ENCODE data around the gene IBA57.
A peak's percentile ranks its signal among the peaks of the same experiment; 100 is the strongest.

IBA57 gene

DNA sequence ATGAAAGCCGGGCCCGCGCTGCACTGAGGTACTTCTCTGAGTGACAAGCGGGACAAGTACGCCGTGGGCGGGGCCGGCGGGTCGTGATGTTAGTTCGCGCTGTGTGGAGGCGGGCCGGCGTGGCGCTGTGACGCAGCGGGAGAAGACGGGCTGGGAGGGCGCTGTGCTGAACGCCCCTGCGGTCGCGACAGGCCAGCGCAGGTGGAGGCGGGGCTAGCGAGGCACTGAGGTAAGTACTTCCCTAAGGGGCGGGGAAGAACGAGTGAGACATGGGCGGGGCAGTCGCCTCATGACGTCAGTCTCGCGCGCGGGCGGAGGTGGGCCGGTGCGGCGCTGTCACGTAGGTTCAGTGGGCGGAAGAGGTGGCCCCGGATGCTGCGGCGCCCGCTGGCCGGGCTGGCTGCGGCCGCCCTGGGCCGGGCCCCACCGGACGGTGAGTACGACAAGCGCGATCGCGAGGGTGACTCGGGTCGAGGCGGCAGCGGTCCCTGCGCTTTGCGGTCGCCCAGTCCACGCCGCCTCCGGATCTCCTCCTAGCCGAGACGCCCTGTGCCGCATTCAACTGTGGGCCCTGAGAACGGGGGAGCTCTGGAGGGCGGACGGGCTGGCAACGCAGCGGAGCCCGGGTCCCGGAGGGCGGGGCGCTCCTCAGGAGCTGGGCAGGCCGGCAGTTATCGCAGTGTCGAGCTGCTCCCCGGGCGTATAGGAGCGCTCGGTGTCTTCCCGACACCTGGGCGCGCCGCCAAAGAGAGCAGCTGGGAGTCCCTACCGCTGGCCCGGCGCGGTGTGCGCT lies 25.5 kb upstream of the IBA57 start, which contains the start of gene GUK1:
GUK1 (plus strand) TSS at position 349 of the 793 bp plus-strand sequence; CDS start at position 373, 24 bp downstream.
- Histone ChIP-seq H3K9me3 (ENCODE audit: insufficient read depth, low read depth, low read length) (peaks cover 2% of the 10 kb centered on the region), H3K9ac (ENCODE audit: low read length) (peak within 1 kb of the TSS; percentile 98), H3K27me3 (ENCODE audit: insufficient read depth, low read length) (no peaks in the 10 kb centered on the region), H3K4me1 (ENCODE audit: control insufficient read depth in 1 of 2, insufficient read depth in 2 of 2, low read length in 2 of 2) (peaks cover 9 to 20% of the 10 kb centered on the region in 2 experiments), H3K18ac (ENCODE audit: low read length) (peak within 1 kb of the TSS; percentile 72), H3K36me3 (ENCODE audit: control insufficient read depth in 1 of 2, insufficient read depth in 2 of 2, low read length in 2 of 2) (peaks cover 11 to 15% of the 10 kb centered on the region in 2 experiments), H3K27ac (ENCODE audit: low read depth, low read length) (peak within 1 kb of the TSS; percentile 64), H3K14ac (ENCODE audit: low read length) (peak within 1 kb of the TSS; percentile 91), H2BK12ac (ENCODE audit: low read length) (no peak within 1 kb of the TSS), H3K79me1 (ENCODE audit: low read length) (peaks cover 10% of the 10 kb centered on the region), H3K4me3 (ENCODE audit: low read depth, low read length) (peak within 1 kb of the TSS; percentile 99), H3K23ac (ENCODE audit: low read length) (no peak within 1 kb of the TSS), H4K12ac (ENCODE audit: low read depth, low read length) (peak within 1 kb of the TSS; percentile 78), H4K8ac (ENCODE audit: low read depth, low read length) (peak within 1 kb of the TSS; percentile 94), H2AK5ac (ENCODE audit: low read length) (peak within 1 kb of the TSS; percentile 49), H3K4me2 (ENCODE audit: low read length) (peak within 1 kb of the TSS; percentile 97), H4K91ac (ENCODE audit: low read depth, low read length) (peak within 1 kb of the TSS; percentile 89), H3K79me2 (ENCODE audit: control insufficient read depth, insufficient read depth, low read length, poor library complexity) (peaks cover 32% of the 10 kb centered on the region), H2BK5ac (ENCODE audit: low read depth, low read length, poor library complexity) (peak within 1 kb of the TSS; percentile 79), H3K4ac (ENCODE audit: low read depth, low read length) (peak within 1 kb of the TSS; percentile 85), H2BK120ac (ENCODE audit: insufficient read depth, low read length, poor library complexity) (peak within 1 kb of the TSS; percentile 61), H2AFZ (ENCODE audit: insufficient read depth, low read length, poor library complexity) (peak within 1 kb of the TSS; percentile 74)
- DNase-seq = peak; percentile 100
- no CpG with 5 or more reads among the region's 95 CpGs for WGBS (ENCODE audit: extremely low coverage, insufficient coverage, insufficient read length)

DNA sequence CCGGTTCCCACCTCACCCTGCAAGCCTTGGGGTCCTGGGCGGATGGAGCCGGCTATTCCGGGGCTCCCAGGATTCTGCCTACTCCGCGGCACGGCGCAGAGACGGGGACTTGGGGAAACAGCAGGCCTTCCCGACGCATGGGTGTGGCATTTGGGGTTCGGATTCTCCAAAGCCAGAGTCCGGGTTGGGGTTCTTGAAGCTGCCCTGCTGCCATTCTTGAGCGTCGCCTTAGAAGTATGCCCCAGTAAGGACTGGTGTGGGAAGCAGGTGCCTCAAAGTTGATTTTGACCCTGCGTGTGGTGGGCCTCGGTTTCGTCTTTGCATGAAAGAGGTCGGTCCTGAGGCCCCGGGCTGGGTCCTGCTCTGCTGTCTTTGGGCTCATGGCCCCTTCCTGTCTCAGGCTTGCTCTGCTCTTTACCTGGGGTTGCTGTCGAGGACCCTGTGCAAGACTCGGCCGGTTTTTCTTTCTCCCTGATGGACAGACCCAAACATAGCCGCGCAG lies 24.8 kb upstream of the IBA57 start:
- H4K8ac ChIP-seq (ENCODE audit: low read depth, low read length) = peak overlapping the region; percentile 89
- no peak overlapping the region for H2BK12ac ChIP-seq (ENCODE audit: low read length)
- peak overlapping the region; percentile 85 for H3K4ac ChIP-seq (ENCODE audit: low read depth, low read length)
- peaks cover 9 to 20% of the 10 kb centered on the region in 2 experiments for H3K4me1 ChIP-seq (ENCODE audit: control insufficient read depth in 1 of 2, insufficient read depth in 2 of 2, low read length in 2 of 2)
- peak overlapping the region; percentile 99 for H3K4me3 ChIP-seq (ENCODE audit: low read depth, low read length)
- no CpG with 5 or more reads among the region's 25 CpGs for WGBS (ENCODE audit: extremely low coverage, insufficient coverage, insufficient read length)
- no peaks in the 10 kb centered on the region for H3K27me3 ChIP-seq (ENCODE audit: insufficient read depth, low read length)
- H3K36me3 ChIP-seq (ENCODE audit: control insufficient read depth in 1 of 2, insufficient read depth in 2 of 2, low read length in 2 of 2) = peaks cover 17 to 21% of the 10 kb centered on the region in 2 experiments
- peak overlapping the region; percentile 49 for H2AK5ac ChIP-seq (ENCODE audit: low read length)
- peak overlapping the region; percentile 89 for H4K91ac ChIP-seq (ENCODE audit: low read depth, low read length)
- H3K9ac ChIP-seq (ENCODE audit: low read length) = peak overlapping the region; percentile 98
- peaks cover 2% of the 10 kb centered on the region for H3K9me3 ChIP-seq (ENCODE audit: insufficient read depth, low read depth, low read length)
- peak overlapping the region; percentile 91 for H3K14ac ChIP-seq (ENCODE audit: low read length)
- H4K12ac ChIP-seq (ENCODE audit: low read depth, low read length) = peak overlapping the region; percentile 37
- H3K4me2 ChIP-seq (ENCODE audit: low read length) = peak overlapping the region; percentile 97
- no peak for DNase-seq
- peaks cover 10% of the 10 kb centered on the region for H3K79me1 ChIP-seq (ENCODE audit: low read length)
- peak overlapping the region; percentile 64 for H3K18ac ChIP-seq (ENCODE audit: low read length)
- peaks cover 32% of the 10 kb centered on the region for H3K79me2 ChIP-seq (ENCODE audit: control insufficient read depth, insufficient read depth, low read length, poor library complexity)
- H2BK120ac ChIP-seq (ENCODE audit: insufficient read depth, low read length, poor library complexity) = peak overlapping the region; percentile 23
- peak overlapping the region; percentile 79 for H2BK5ac ChIP-seq (ENCODE audit: low read depth, low read length, poor library complexity)
- H3K27ac ChIP-seq (ENCODE audit: low read depth, low read length) = peak overlapping the region; percentile 64
- no peak overlapping the region for H3K23ac ChIP-seq (ENCODE audit: low read length)
- H2AFZ ChIP-seq (ENCODE audit: insufficient read depth, low read length, poor library complexity) = no peak overlapping the region

DNA sequence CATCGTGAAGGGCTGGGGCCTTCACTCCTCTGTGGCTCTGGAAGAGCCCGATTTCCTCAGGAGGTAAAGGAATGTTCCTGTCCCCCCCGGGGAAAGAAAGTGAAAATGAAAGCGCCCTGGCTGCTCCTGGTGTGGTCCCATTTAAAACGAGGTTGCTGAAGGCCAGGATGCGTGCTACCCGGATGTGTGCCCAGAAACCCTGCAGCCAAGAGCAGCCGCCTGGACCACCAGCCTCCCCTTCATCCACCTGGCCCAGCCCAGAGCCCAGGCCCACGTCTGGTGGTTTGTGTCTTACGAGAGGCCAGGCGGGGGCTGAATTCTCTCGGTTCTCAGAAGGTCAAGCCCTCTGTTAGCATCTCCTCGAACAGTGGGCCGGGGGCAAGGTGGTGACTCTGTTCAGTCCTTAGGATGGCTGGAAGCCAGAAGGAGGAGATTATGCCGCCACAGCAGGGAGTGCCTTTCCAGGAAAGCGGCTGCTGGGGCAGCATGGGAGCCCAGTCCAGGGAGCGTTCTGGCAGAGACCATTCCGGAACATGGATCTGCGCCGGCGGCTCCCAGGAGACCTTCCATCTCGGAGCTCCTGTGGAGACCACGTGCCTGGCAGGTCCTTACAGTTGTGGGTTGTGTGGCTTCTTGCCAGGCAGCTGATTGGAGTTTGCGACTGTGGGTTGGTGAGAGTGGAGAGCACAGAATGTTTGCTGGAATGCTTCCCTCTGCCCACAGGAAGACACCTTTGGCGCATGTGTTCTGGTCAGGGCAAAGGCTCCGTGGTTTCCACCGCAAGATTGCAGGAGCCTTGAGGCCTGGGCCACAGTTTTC lies 24.2 kb upstream of the IBA57 start:
- peaks cover 2% of the 10 kb centered on the region for H3K9me3 ChIP-seq (ENCODE audit: insufficient read depth, low read depth, low read length)
- no peak overlapping the region for H3K18ac ChIP-seq (ENCODE audit: low read length)
- H3K4me2 ChIP-seq (ENCODE audit: low read length) = peak overlapping the region; percentile 97
- DNase-seq = peak; percentile 36 to 53
- no peak overlapping the region for H3K14ac ChIP-seq (ENCODE audit: low read length)
- H2BK120ac ChIP-seq (ENCODE audit: insufficient read depth, low read length, poor library complexity) = no peak overlapping the region
- peak overlapping the region; percentile 32 for H2AFZ ChIP-seq (ENCODE audit: insufficient read depth, low read length, poor library complexity)
- H3K27me3 ChIP-seq (ENCODE audit: insufficient read depth, low read length) = no peaks in the 10 kb centered on the region
- no peak overlapping the region for H3K27ac ChIP-seq (ENCODE audit: low read depth, low read length)
- peaks cover 23 to 27% of the 10 kb centered on the region in 2 experiments for H3K36me3 ChIP-seq (ENCODE audit: control insufficient read depth in 1 of 2, insufficient read depth in 2 of 2, low read length in 2 of 2)
- H4K12ac ChIP-seq (ENCODE audit: low read depth, low read length) = no peak overlapping the region
- H4K91ac ChIP-seq (ENCODE audit: low read depth, low read length) = no peak overlapping the region
- H3K23ac ChIP-seq (ENCODE audit: low read length) = no peak overlapping the region
- H3K9ac ChIP-seq (ENCODE audit: low read length) = peak overlapping the region; percentile 98
- no peak overlapping the region for H2BK5ac ChIP-seq (ENCODE audit: low read depth, low read length, poor library complexity)
- no peak overlapping the region for H2BK12ac ChIP-seq (ENCODE audit: low read length)
- H4K8ac ChIP-seq (ENCODE audit: low read depth, low read length) = no peak overlapping the region
- no peak overlapping the region for H2AK5ac ChIP-seq (ENCODE audit: low read length)
- WGBS (ENCODE audit: extremely low coverage, insufficient coverage, insufficient read length) = no CpG with 5 or more reads among the region's 27 CpGs
- peaks cover 9 to 20% of the 10 kb centered on the region in 2 experiments for H3K4me1 ChIP-seq (ENCODE audit: control insufficient read depth in 1 of 2, insufficient read depth in 2 of 2, low read length in 2 of 2)
- peak overlapping the region; percentile 99 for H3K4me3 ChIP-seq (ENCODE audit: low read depth, low read length)
- peak overlapping the region; percentile 85 for H3K4ac ChIP-seq (ENCODE audit: low read depth, low read length)
- H3K79me1 ChIP-seq (ENCODE audit: low read length) = peaks cover 10% of the 10 kb centered on the region
- H3K79me2 ChIP-seq (ENCODE audit: control insufficient read depth, insufficient read depth, low read length, poor library complexity) = peaks cover 32% of the 10 kb centered on the region

DNA sequence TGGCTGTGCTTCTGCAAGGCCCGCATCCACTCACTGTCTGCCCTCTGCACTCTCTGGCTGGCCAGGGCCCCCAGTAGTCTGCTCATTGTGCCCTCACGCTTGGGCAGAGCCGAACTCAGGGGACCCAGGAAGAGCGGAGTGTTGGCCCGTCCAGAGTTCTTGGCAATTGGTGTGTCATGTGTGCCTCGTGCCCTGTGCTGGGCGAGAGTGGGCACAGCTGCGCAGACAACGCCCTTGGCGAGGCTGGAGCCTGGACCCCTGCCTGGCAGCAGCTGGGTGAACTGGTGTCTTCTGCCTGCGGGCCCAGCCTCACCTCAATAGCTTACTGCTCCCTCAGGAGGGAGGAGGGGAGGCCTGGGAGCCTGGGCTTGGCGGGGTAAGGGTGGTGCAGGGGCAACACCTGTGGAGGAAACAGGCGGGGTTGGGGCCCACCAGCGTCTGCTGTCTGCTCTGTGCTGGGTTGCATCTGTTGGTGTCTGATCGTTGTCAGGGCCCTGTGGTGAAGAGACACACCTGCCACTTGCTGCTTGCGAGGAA lies 23.4 kb upstream of the IBA57 start:
- H2BK5ac ChIP-seq (ENCODE audit: low read depth, low read length, poor library complexity) = no peak overlapping the region
- no peak overlapping the region for H3K9ac ChIP-seq (ENCODE audit: low read length)
- H3K9me3 ChIP-seq (ENCODE audit: insufficient read depth, low read depth, low read length) = peaks cover 4% of the 10 kb centered on the region
- no peak overlapping the region for H2BK12ac ChIP-seq (ENCODE audit: low read length)
- H2BK120ac ChIP-seq (ENCODE audit: insufficient read depth, low read length, poor library complexity) = no peak overlapping the region
- H3K4me1 ChIP-seq (ENCODE audit: control insufficient read depth in 1 of 2, insufficient read depth in 2 of 2, low read length in 2 of 2) = peaks cover 9 to 20% of the 10 kb centered on the region in 2 experiments
- peaks cover 32% of the 10 kb centered on the region for H3K79me2 ChIP-seq (ENCODE audit: control insufficient read depth, insufficient read depth, low read length, poor library complexity)
- peak overlapping the region; percentile 22 for H3K14ac ChIP-seq (ENCODE audit: low read length)
- H3K4ac ChIP-seq (ENCODE audit: low read depth, low read length) = peak overlapping the region; percentile 85
- no peak overlapping the region for H4K91ac ChIP-seq (ENCODE audit: low read depth, low read length)
- WGBS (ENCODE audit: extremely low coverage, insufficient coverage, insufficient read length) = no CpG with 5 or more reads among the region's 16 CpGs
- H2AFZ ChIP-seq (ENCODE audit: insufficient read depth, low read length, poor library complexity) = no peak overlapping the region
- no peak overlapping the region for H3K4me2 ChIP-seq (ENCODE audit: low read length)
- peaks cover 10% of the 10 kb centered on the region for H3K79me1 ChIP-seq (ENCODE audit: low read length)
- DNase-seq = no peak
- H2AK5ac ChIP-seq (ENCODE audit: low read length) = no peak overlapping the region
- peak overlapping the region; percentile 38 for H3K18ac ChIP-seq (ENCODE audit: low read length)
- peaks cover 29 to 35% of the 10 kb centered on the region in 2 experiments for H3K36me3 ChIP-seq (ENCODE audit: control insufficient read depth in 1 of 2, insufficient read depth in 2 of 2, low read length in 2 of 2)
- no peak overlapping the region for H4K8ac ChIP-seq (ENCODE audit: low read depth, low read length)
- no peaks in the 10 kb centered on the region for H3K27me3 ChIP-seq (ENCODE audit: insufficient read depth, low read length)
- no peak overlapping the region for H3K23ac ChIP-seq (ENCODE audit: low read length)
- peak overlapping the region; percentile 14 for H4K12ac ChIP-seq (ENCODE audit: low read depth, low read length)
- H3K27ac ChIP-seq (ENCODE audit: low read depth, low read length) = no peak overlapping the region
- H3K4me3 ChIP-seq (ENCODE audit: low read depth, low read length) = no peak overlapping the region
